HCT116 (cell line): ENCODE measurements around the gene RAB8B. TPM values are rescaled to one million over a fixed set of nuclear protein-coding genes. Genes with fewer than 3 reads are reported as not detected.
"Not testable (repeated sequence)": the region's sequence is repeated elsewhere in the genome, so short reads cannot be mapped to it uniquely, and the experiment has no call there.

ENCODE experiments used
- ATAC-seq: fragments of 200-7000 bp; cut with Tn5 transposase; 2 replicates; pipeline ENCODE4 v1.9.1; 2020; ENCODE audit warnings: mild to moderate bottlenecking, moderate library complexity
- BruUV-seq: library from RNA; stranded (reverse); fragments of 400-500 nt; replicated peaks from 2 replicates; lab custom pipeline; 2021; lab: Mats Ljungman, UMichigan
- CTCF ChIA-PET: fragments of 300-600 bp; sonication (Branson Sonifier 250); formaldehyde crosslinking; loops from one replicate; lab custom pipeline; 2021; ENCODE audit warnings: antibody characterized with exemption; lab: Charles Lee
- POLR2A ChIA-PET: fragments of 300-600, 350-600 bp; sonication (Branson Sonifier 250); formaldehyde crosslinking; loops from one replicate; lab custom pipeline; 2021; ENCODE audit warnings: antibody characterized with exemption; lab: Charles Lee
- RAD21 ChIA-PET, 2 experiments: fragments of 300-600 bp; sonication (Branson Sonifier 250); formaldehyde crosslinking; loops; one replicate each; lab custom pipeline; 2023; ENCODE audit warnings: low total read pairs in 2 of 2; ENCODE audit not compliant: uncharacterized antibody in 2 of 2, unreplicated experiment in 2 of 2, low non-redundant PET in 1 of 2; lab: Charles Lee
- DNase-seq: peaks from one replicate; pipeline ENCODE4 v3.0.0-alpha.2; 2010; ENCODE audit warnings: low read depth, low spot score
- H2AFZ ChIP-seq: fragments of 200-600 bp; shearing (Covaris generic), sonication (generic); 2 replicates; pipeline ENCODE4 v1.6.1; 2017; ENCODE audit warnings: low read depth, mixed run types, mixed read lengths, antibody characterized with exemption, low read length; ENCODE audit not compliant: poor library complexity, severe bottlenecking
- H3K27ac ChIP-seq: 2 replicates; pipeline ENCODE4 v1.5.1; 2012; ENCODE audit warnings: low read depth, low read length
- H3K27me3 ChIP-seq: fragments of 200-600 bp; sonication (generic); 2 replicates; pipeline ENCODE4 v1.6.1; 2016; ENCODE audit warnings: mixed run types, low read length, mixed read lengths; ENCODE audit not compliant: insufficient read depth
- H3K36me3 ChIP-seq, 2 experiments: fragments of 200-500 bp in 1 of 2; fragments of 200-600 bp in 1 of 2; sonication (Bioruptor generic) in 1 of 2; sonication (generic) in 1 of 2; 2 replicates each; pipeline versions ENCODE4 v1.5.1 to v1.6.1; 2014 to 2016; ENCODE audit warnings: low read length in 2 of 2, inconsistent platforms in 1 of 2, mixed read lengths in 1 of 2, mixed run types in 1 of 2; ENCODE audit not compliant: insufficient read depth in 2 of 2, control insufficient read depth in 1 of 2
- H3K4me1 ChIP-seq, 2 experiments: fragments of 200-600 bp in 1 of 2; sonication (generic) in 1 of 2; 2 replicates each; pipeline versions ENCODE4 v1.5.1 to v1.6.1; 2012 to 2017; ENCODE audit warnings: low read length in 2 of 2, inconsistent platforms in 1 of 2, mild to moderate bottlenecking in 1 of 2, mixed read lengths in 1 of 2, mixed run types in 1 of 2, moderate library complexity in 1 of 2; ENCODE audit not compliant: insufficient read depth in 2 of 2, control insufficient read depth in 1 of 2
- H3K4me2 ChIP-seq: fragments of 200-600 bp; sonication (generic); 2 replicates; pipeline ENCODE4 v1.6.1; 2017; ENCODE audit warnings: mixed run types, low read length, mixed read lengths
- H3K4me3 ChIP-seq, 2 experiments: fragments of 200-600 bp in 1 of 2; sonication (generic) in 1 of 2; replicated peaks in 1 of 2; 2 replicates each; pipeline ENCODE4 v1.5.1; 2011 to 2016; ENCODE audit warnings: low read length in 2 of 2, control low read depth in 1 of 2, low read depth in 1 of 2, mild to moderate bottlenecking in 1 of 2, mixed read lengths in 1 of 2, mixed run types in 1 of 2
- H3K79me2 ChIP-seq: fragments of 200-600 bp; sonication (generic); 2 replicates; pipeline ENCODE4 v1.6.1; 2017; ENCODE audit warnings: mild to moderate bottlenecking, mixed run types, low read length, moderate library complexity, mixed read lengths; ENCODE audit not compliant: insufficient read depth
- H3K9ac ChIP-seq: fragments of 200-600 bp; sonication (generic); 2 replicates; pipeline ENCODE4 v1.6.1; 2016; ENCODE audit warnings: low read length, mixed read lengths
- H3K9me2 ChIP-seq: fragments of 200-600 bp; sonication (generic), shearing (Covaris generic); 2 replicates; pipeline ENCODE4 v1.6.1; 2017; ENCODE audit warnings: mixed run types, mild to moderate bottlenecking, moderate library complexity; ENCODE audit not compliant: insufficient read depth
- H3K9me3 ChIP-seq, 2 experiments: fragments of 200-500 bp in 1 of 2; fragments of 200-600 bp in 1 of 2; sonication (Bioruptor generic) in 1 of 2; sonication (generic) in 1 of 2; 2 replicates each; pipeline ENCODE4 v1.6.1; 2014 to 2017; ENCODE audit warnings: low read length in 2 of 2, mixed read lengths in 2 of 2, inconsistent platforms in 1 of 2, low read depth in 1 of 2, mild to moderate bottlenecking in 1 of 2, mixed run types in 1 of 2, moderate library complexity in 1 of 2; ENCODE audit not compliant: control insufficient read depth in 1 of 2, insufficient read depth in 1 of 2
- H4K20me1 ChIP-seq: fragments of 200-600 bp; sonication (generic), shearing (Covaris generic); 2 replicates; pipeline ENCODE4 v1.6.1; 2017; ENCODE audit warnings: mixed run types, mild to moderate bottlenecking, moderate library complexity; ENCODE audit not compliant: insufficient read depth
- ATF3 ChIP-seq: IDR thresholded peaks from 2 replicates; pipeline ENCODE4 v1.6.1; 2012
- CBX3 ChIP-seq: IDR thresholded peaks from 2 replicates; pipeline ENCODE4 v1.6.1; 2012; ENCODE audit warnings: low read depth
- EGR1 ChIP-seq: IDR thresholded peaks from 2 replicates; pipeline ENCODE4 v1.6.1; 2012; ENCODE audit warnings: low read depth
- ELF1 ChIP-seq: IDR thresholded peaks from 2 replicates; pipeline ENCODE4 v1.6.1; 2012; ENCODE audit warnings: low read depth, borderline replicate concordance
- FOSL1 ChIP-seq: IDR thresholded peaks from 2 replicates; pipeline ENCODE4 v1.6.1; 2012; ENCODE audit warnings: low read depth
- POLR2A ChIP-seq: IDR thresholded peaks from 2 replicates; pipeline ENCODE4 v1.7.0; 2011; ENCODE audit warnings: borderline replicate concordance; ENCODE audit not compliant: insufficient read depth, insufficient read length; ENCODE audit errors: extremely low read depth
- RAD21 ChIP-seq: IDR thresholded peaks from 2 replicates; pipeline ENCODE4 v1.6.1; 2012; ENCODE audit warnings: low read depth, mild to moderate bottlenecking
- REST ChIP-seq: IDR thresholded peaks from 2 replicates; pipeline ENCODE4 v1.6.1; 2012; ENCODE audit warnings: low read depth
- SIN3A ChIP-seq: IDR thresholded peaks from 2 replicates; pipeline ENCODE4 v1.6.1; 2012; ENCODE audit warnings: low read depth
- SP1 ChIP-seq: IDR thresholded peaks from 2 replicates; pipeline ENCODE4 v1.6.1; 2012; ENCODE audit warnings: low read depth
- SRF ChIP-seq: IDR thresholded peaks from 2 replicates; pipeline ENCODE4 v1.6.1; 2012; ENCODE audit warnings: low read depth
- TCF7L2 ChIP-seq: IDR thresholded peaks from 2 replicates; pipeline ENCODE4 v1.7.0; 2011; ENCODE audit warnings: borderline replicate concordance, inconsistent platforms; ENCODE audit not compliant: insufficient read depth, insufficient read length; ENCODE audit errors: extremely low read depth
- intact Hi-C: fragments of 100-400 bp; cut with micrococcal nuclease; formaldehyde crosslinking; loops from 2 replicates; pipeline ENCODE4 v1.10.0; 2022
- total RNA-seq: library from RNA; stranded (reverse); gene quantifications from one replicate; pipeline ENCODE4 v1.2.1, GENCODE V29; 2021; ENCODE audit not compliant: unreplicated experiment

RAB8B gene
- total RNA-seq, 1 experiment from 2014 or later = 19.4 TPM

- POLR2A ChIA-PET = no interaction called here
- TF ChIP-seq FOSL1 (0 out of 2 replicates have a peak, but pooled peaks have one; percentile 21), CBX3 (no peak), SP1 (no peak)
- H3K9ac ChIP-seq = no peak overlapping the region
- no peaks in the 10 kb centered on the region for H3K79me2 ChIP-seq
- no peak for DNase-seq
- BruUV-seq = no TSS peak
- CTCF ChIA-PET = no interaction called here
- H3K4me2 ChIP-seq = no peak overlapping the region
- ATAC-seq = no peak
- H3K27me3 ChIP-seq = no peaks in the 10 kb centered on the region
- H3K36me3 ChIP-seq = no peaks in the 10 kb centered on the region
- H3K9me2 ChIP-seq = no peaks in the 10 kb centered on the region
- peaks cover 0 to 14% of the 10 kb centered on the region in 2 experiments; a peak in 2 of 4 replicates for H3K4me1 ChIP-seq
- no peaks in the 10 kb centered on the region for H3K9me3 ChIP-seq
- RAD21 ChIA-PET = no interaction called here
- H4K20me1 ChIP-seq = no peaks in the 10 kb centered on the region
- H2AFZ ChIP-seq = no peak overlapping the region
- H3K27ac ChIP-seq = no peak overlapping the region
- intact Hi-C loops = no loop called here
- H3K4me3 ChIP-seq = no peak overlapping the region
Measured at GRCh38 chr15:63236272-63236671, 46.9 kb downstream of the RAB8B start.

GRCh38 chr15:63237086-63237485 is 47.7 kb downstream of the RAB8B start:
- H3K36me3 ChIP-seq, H3K9ac ChIP-seq, H3K79me2 ChIP-seq, H3K4me3 ChIP-seq, H3K27me3 ChIP-seq, H4K20me1 ChIP-seq, ATAC-seq, CTCF ChIA-PET, BruUV-seq, H3K4me2 ChIP-seq, H3K9me3 ChIP-seq, RAD21 ChIA-PET, H3K9me2 ChIP-seq, DNase-seq, intact Hi-C loops, H3K27ac ChIP-seq, POLR2A ChIA-PET, H2AFZ ChIP-seq: not testable (repeated sequence)
- H3K4me1 ChIP-seq = peaks cover 0 to 14% of the 10 kb centered on the region in 2 experiments; a peak in 2 of 4 replicates

- BruUV-seq = no TSS peak
Measured at GRCh38 chr15:63238171-63238570, 48.8 kb downstream of the RAB8B start.

More at GRCh38 chr15:63238171-63238570, 48.8 kb downstream of the RAB8B start:
- Histone ChIP-seq H3K79me2 (no peaks in the 10 kb centered on the region), H4K20me1 (no peaks in the 10 kb centered on the region), H3K9me2 (no peaks in the 10 kb centered on the region), H3K27me3 (no peaks in the 10 kb centered on the region), H3K36me3 (no peaks in the 10 kb centered on the region), H3K27ac (no peak overlapping the region), H3K9ac (no peak overlapping the region), H3K4me1 (peaks cover 0 to 14% of the 10 kb centered on the region in 2 experiments; a peak in 2 of 4 replicates), H3K4me3 (no peak overlapping the region), H3K4me2 (no peak overlapping the region), H3K9me3 (no peaks in the 10 kb centered on the region; a peak in 1 of 4 replicates), H2AFZ (no peak overlapping the region)
- POLR2A ChIA-PET = no interaction called here
- no peak for ATAC-seq
- no peak for DNase-seq
- TF ChIP-seq SRF (no peak), RAD21 (no peak), ATF3 (no peak), POLR2A (no peak), TCF7L2 (no peak), EGR1 (no peak), ELF1 (no peak), REST (no peak), SIN3A (no peak), FOSL1 (no peak)
- RAD21 ChIA-PET = no interaction called here
- CTCF ChIA-PET = no interaction called here
- intact Hi-C loops = no loop called here
